Naive thymus-derived CD8-positive, alpha-beta T cell (primary cell): ENCODE results near the gene SAMSN1. TPM values are rescaled to one million over a fixed set of nuclear protein-coding genes. Genes with fewer than 3 reads are reported as not detected.

ENCODE experiments used
- ATAC-seq, 2 donors: fragments of 150-1000 bp; cut with Tn5 transposase in 1 of 2; sonication (Bioruptor Pico), chemical (Tn5 transposase) in 1 of 2; 1 replicate in 1 of 2; 2 replicates in 1 of 2; pipeline ENCODE4 v1.10.0; 2021; ENCODE audit warnings: mild to moderate bottlenecking in 2 of 2, moderate library complexity in 2 of 2
- POLR2A ChIA-PET: fragments of 350-600 bp; sonication (Branson Sonifier 250); formaldehyde crosslinking; loops from one replicate; lab custom pipeline; 2021; ENCODE audit warnings: antibody characterized with exemption; lab: Charles Lee
- DNase-seq, 10 donors: peaks; one replicate each; pipeline versions ENCODE4 v3.0.0 to v3.0.0-alpha.2; 2020 to 2022
- H3K27ac Mint-ChIP-seq, 10 donors: one replicate each; pipeline ENCODE4 v1.8.0; 2020 to 2022; ENCODE audit warnings: mild to moderate bottlenecking in 10 of 10, mixed read lengths in 10 of 10, moderate library complexity in 4 of 10, inconsistent platforms in 1 of 10
- H3K27me3 Mint-ChIP-seq, 5 donors: one replicate each; pipeline ENCODE4 v1.8.0; 2021 to 2022; ENCODE audit warnings: mixed read lengths in 5 of 5
- H3K36me3 Mint-ChIP-seq, 3 donors: one replicate each; pipeline ENCODE4 v1.8.0; 2020 to 2022; ENCODE audit warnings: mixed read lengths in 3 of 3, mild to moderate bottlenecking in 2 of 3, inconsistent platforms in 1 of 3
- H3K4me1 Mint-ChIP-seq, 4 donors: one replicate each; pipeline ENCODE4 v1.8.0; 2021 to 2022; ENCODE audit warnings: mixed read lengths in 4 of 4
- H3K4me3 Mint-ChIP-seq, 10 donors: one replicate each; pipeline ENCODE4 v1.8.0; 2020 to 2022; ENCODE audit warnings: mild to moderate bottlenecking in 10 of 10, mixed read lengths in 10 of 10, moderate library complexity in 6 of 10, inconsistent platforms in 1 of 10
- H3K9me3 Mint-ChIP-seq, 9 donors: one replicate each; pipeline ENCODE4 v1.8.0; 2020 to 2022; ENCODE audit warnings: mixed read lengths in 9 of 9, mild to moderate bottlenecking in 3 of 9, inconsistent platforms in 1 of 9, moderate library complexity in 1 of 9
- polyA plus RNA-seq, 3 donors: library from polyadenylated mRNA; unstranded; fragments of 300-500 nt; fragmentation: Illumina TruSeq; gene quantifications; one replicate each; pipeline ENCODE4 v1.2.3, GENCODE V29; 2021
- total RNA-seq, 8 experiments: library from RNA in 2 of 8; stranded (reverse) in 2 of 8; gene quantifications; one replicate each; pipeline ENCODE4 v1.2.3 and lab custom pipeline; 2021 to 2026

Gene SAMSN1
- total and polyA plus RNA-seq, 5 experiments from 2014 or later = 16.1 to 27.9 (median 23.6) TPM

DNA sequence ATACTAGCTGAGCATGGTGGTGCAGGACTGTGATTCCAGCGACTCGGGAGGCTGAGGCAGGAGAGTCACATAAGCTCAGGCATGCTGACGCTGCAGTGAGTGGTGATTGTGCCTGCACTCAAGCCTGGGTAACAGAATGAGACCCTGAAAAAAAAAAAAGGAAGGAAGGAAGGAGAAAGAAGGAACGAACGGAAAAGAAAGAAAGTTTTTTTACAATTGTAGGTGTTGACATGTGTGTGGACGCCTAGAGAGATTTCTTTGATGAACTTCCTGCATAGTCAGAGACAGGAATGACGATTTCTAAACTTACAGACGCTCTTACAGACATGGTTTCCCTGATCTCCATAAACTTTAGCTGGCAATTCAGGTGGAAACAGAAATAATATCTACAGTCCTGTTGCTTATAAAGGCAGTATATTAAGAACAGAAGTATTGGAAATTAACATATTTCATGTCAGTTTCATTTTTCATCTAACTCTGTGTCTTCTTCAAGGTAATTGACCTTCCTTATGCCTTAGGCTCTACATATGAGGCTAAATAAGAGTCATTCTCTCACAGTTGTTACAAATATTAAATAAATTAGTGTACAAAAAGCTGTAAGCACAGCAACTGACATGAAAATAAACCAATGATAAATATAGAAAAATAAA is 4.1 kb downstream of the SAMSN1 start:
- DNase-seq (peak in 4 of 10 donors; percentile 3 to 49 (median 44)), ATAC-seq (peak; percentile 64)
- Mint-ChIP-seq H3K4me3 (peak overlapping the region; percentile 83 to 98 (median 96)), H3K4me1 (peaks cover 18 to 73% (median 54%) of the 10 kb centered on the region in 4 donors), H3K27ac (peak overlapping the region; percentile 91 to 99 (median 96)), H3K9me3 (peaks cover 0 to 6% (median 0%) of the 10 kb centered on the region in 9 donors), H3K27me3 (no peaks in the 10 kb centered on the region), H3K36me3 (peaks cover 4 to 16% (median 6%) of the 10 kb centered on the region in 3 donors)
- POLR2A ChIA-PET = interaction anchor here (1.0 to 1.7 kb wide), 3 partner anchors 9 to 134 kb away, joined by 3 to 8 read pairs (median 5); no protein-coding TSS in a partner anchor

DNA sequence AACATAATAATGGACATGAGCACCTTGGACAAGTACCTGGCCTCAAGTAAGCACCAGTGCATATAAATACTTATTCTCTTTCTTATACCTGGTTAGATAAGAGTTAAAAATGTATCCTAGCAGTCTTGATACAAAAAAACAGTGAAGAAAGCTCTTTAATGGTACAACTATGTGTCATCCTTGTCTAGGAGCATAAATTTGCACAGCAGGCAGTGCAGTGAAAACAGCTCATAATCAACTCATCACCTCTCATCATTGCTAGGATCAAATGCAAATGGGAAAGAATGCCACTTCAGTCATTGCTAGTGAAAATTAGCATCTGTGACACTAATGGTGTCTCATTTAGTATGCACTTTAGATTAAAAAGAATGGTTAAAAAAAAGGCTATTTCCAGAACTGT is 7.6 kb downstream of the SAMSN1 start:
- DNase-seq = no peak
- H3K4me1 Mint-ChIP-seq = peaks cover 32 to 91% (median 70%) of the 10 kb centered on the region in 4 donors
- peaks cover 0 to 22% (median 0%) of the 10 kb centered on the region in 9 donors for H3K9me3 Mint-ChIP-seq
- POLR2A ChIA-PET = interaction anchor here (1.1 kb wide), 1 partner anchor 12 kb away, joined by 3 read pairs; no protein-coding TSS in a partner anchor
- peak overlapping the region in 2 of 10 donors; percentile 30 to 48 for H3K4me3 Mint-ChIP-seq
- ATAC-seq = no peak
- H3K27ac Mint-ChIP-seq = peak overlapping the region in 3 of 10 donors; percentile 3 to 91 (median 27)
- no peaks in the 10 kb centered on the region for H3K27me3 Mint-ChIP-seq
- peaks cover 11 to 33% (median 17%) of the 10 kb centered on the region in 3 donors for H3K36me3 Mint-ChIP-seq

DNA sequence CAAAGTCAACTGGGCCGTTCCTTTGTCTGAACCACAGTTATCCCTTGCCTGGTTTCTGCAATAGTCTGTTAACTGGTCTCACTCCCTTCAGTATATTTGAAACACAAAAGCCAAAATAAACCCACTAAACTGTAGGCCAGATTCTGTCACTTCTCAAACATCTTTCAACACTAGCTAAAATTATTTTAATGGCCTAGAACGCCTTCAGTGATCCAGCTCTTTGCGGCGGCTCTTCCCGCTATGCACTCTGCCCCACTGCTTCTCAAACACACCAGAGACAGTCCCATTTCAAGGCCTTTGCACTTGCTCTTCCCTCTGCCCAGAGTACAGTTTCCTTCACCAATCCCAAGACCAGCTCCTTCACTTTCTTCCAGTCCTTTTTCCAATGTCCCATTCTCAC is 9.2 kb downstream of the SAMSN1 start:
- ATAC-seq (no peak), DNase-seq (no peak)
- peaks cover 28 to 88% (median 67%) of the 10 kb centered on the region in 4 donors for H3K4me1 Mint-ChIP-seq
- peaks cover 11 to 36% (median 17%) of the 10 kb centered on the region in 3 donors for H3K36me3 Mint-ChIP-seq
- H3K4me3 Mint-ChIP-seq = peak overlapping the region in 1 of 10 donors; percentile 61
- H3K9me3 Mint-ChIP-seq = peaks cover 0 to 22% (median 0%) of the 10 kb centered on the region in 9 donors
- H3K27ac Mint-ChIP-seq = peak overlapping the region in 4 of 10 donors; percentile 5 to 83 (median 54)
- POLR2A ChIA-PET = interaction anchor here (0.6 kb wide), 1 partner anchor 922 kb away, joined by 4 read pairs; no protein-coding TSS in a partner anchor
- no peaks in the 10 kb centered on the region for H3K27me3 Mint-ChIP-seq

DNA sequence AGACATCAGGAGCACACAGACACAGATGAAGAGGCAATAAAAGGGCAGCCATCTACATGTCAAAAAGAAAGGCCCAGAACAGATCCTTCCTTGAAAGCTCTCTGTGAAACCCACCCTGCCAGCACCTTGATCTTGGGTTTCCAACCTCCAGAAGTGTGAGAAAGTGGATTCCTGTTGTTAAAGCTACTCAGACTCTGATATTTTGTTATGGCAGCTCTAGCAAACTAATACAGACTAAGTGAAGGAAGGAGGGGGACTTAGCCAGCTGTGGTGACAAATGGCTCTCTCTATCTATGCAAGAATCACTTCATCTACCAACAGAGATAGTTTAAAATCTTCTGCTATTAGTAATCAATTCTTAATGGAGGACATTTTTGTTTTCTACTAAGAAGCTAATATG is 10.4 kb downstream of the SAMSN1 start:
- peak overlapping the region in 3 of 10 donors; percentile 18 to 94 (median 40) for H3K27ac Mint-ChIP-seq
- no peaks in the 10 kb centered on the region for H3K27me3 Mint-ChIP-seq
- POLR2A ChIA-PET = no interaction called here
- no peak for DNase-seq
- H3K4me3 Mint-ChIP-seq = no peak overlapping the region
- H3K4me1 Mint-ChIP-seq = peaks cover 26 to 84% (median 66%) of the 10 kb centered on the region in 4 donors
- ATAC-seq = no peak
- H3K9me3 Mint-ChIP-seq = peaks cover 0 to 22% (median 0%) of the 10 kb centered on the region in 9 donors
- H3K36me3 Mint-ChIP-seq = peaks cover 11 to 37% (median 17%) of the 10 kb centered on the region in 3 donors

DNA sequence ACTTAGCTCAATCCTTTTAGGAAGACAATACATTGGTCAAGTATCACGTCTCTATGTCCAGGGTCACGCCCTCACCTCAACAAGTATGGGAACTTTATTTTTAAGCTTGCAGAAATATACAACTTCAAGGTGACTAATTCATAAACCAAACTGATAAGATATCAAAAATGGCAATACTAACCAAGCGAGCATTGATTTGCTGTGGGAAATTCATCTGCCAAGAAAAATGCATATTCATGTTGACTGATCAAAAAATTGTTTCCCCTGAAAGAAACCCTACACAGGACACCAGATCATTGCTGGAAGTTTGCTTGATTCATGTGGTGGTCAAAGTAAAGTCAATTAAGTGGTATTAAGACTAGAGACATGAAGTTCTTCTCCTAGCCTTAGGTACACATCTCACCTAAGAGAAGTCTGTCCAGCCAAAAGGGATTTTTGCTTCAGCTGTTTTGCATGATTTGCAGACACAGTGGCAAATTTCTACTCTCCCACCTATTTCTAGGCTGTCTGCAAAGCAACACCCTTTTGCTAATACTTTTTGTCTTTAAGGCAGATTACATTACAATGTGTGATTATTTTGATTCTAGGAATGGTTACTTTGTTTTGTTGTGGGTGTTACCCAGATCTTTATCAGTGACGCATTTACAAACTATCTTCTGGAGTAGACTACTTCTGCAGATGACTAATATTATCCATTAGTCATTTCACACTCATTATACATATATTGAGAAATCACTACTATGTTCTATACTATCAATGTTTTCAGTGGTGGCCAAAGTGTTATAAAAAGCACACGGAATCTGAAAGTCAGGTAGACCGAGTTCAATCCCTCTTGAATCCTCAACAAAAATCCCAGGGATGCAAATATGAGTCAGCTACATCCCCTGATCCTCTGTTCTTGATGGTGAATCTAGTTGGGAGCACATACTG is 12.4 kb downstream of the SAMSN1 start:
- H3K36me3 Mint-ChIP-seq = peaks cover 11 to 34% (median 14%) of the 10 kb centered on the region in 3 donors
- peaks cover 24 to 78% (median 58%) of the 10 kb centered on the region in 4 donors for H3K4me1 Mint-ChIP-seq
- POLR2A ChIA-PET = interaction anchor here (1.1 kb wide), 1 partner anchor 8 kb away, joined by 3 read pairs; no protein-coding TSS in a partner anchor
- H3K27ac Mint-ChIP-seq = peak overlapping the region; percentile 24 to 97 (median 86)
- ATAC-seq (peak; percentile 57 to 74), DNase-seq (peak in 2 of 10 donors; percentile 32 to 58)
- H3K27me3 Mint-ChIP-seq = no peaks in the 10 kb centered on the region
- peaks cover 0 to 22% (median 0%) of the 10 kb centered on the region in 9 donors for H3K9me3 Mint-ChIP-seq
- peak overlapping the region; percentile 22 to 86 (median 52) for H3K4me3 Mint-ChIP-seq

DNA sequence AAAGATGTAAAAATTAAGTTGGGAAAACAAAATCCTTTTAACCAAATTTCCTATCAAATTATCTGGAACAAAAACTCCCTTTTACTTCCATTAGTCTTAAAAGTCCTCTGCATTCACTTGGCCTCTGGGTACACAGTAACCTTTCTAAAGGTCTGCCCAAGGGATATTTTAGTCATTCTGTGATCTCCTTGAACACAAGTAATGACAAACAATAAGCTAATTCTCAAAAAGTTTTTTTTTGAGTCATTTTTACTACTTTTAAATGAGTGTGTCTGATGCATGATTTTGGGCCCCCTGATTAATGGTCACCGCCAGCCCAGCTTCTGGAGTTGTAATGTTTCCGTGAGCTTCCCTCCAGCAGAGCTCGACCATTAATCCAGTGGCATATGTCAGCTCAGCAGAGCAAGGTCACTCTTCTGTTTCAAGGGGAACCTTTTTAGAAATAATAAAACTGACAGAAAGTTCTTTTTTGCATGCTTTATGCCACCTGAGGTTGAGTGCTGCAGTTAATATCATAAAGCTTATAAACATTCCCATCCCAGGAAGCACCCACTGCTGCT is 14.3 kb downstream of the SAMSN1 start:
- Mint-ChIP-seq H3K27me3 (no peaks in the 10 kb centered on the region), H3K36me3 (peaks cover 6 to 24% (median 10%) of the 10 kb centered on the region in 3 donors), H3K4me1 (peaks cover 24 to 78% (median 58%) of the 10 kb centered on the region in 4 donors), H3K4me3 (no peak overlapping the region), H3K9me3 (peaks cover 0 to 17% (median 0%) of the 10 kb centered on the region in 9 donors), H3K27ac (peak overlapping the region in 3 of 10 donors; percentile 48 to 73 (median 67))
- ATAC-seq (no peak), DNase-seq (no peak)
- POLR2A ChIA-PET = no interaction called here

DNA sequence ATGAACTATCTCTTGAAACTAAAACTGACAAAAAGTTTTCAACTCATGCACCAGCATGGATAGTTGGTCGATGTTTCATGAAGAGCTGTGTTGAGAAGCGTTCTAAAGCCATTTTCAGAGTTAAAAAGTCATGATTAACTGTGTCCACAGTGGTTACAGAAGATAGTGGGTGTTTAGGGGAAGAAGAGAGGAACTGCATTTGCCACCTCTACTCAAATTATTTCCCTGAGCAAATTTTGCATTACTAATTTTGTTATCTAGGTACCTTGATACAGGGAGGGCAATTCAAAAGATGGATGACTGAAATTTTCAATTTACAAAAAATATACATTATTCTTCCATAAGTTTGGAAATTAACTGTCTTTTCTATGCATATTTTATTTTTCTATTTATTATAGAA is 15.5 kb downstream of the SAMSN1 start:
- Mint-ChIP-seq H3K4me1 (peaks cover 24 to 80% (median 60%) of the 10 kb centered on the region in 4 donors), H3K27ac (peak overlapping the region in 2 of 10 donors; percentile 14 to 49), H3K27me3 (no peaks in the 10 kb centered on the region), H3K36me3 (peaks cover 1 to 15% (median 6%) of the 10 kb centered on the region in 3 donors), H3K4me3 (no peak overlapping the region), H3K9me3 (peaks cover 0 to 12% (median 0%) of the 10 kb centered on the region in 9 donors)
- no peak for DNase-seq
- POLR2A ChIA-PET = no interaction called here
- ATAC-seq = no peak

DNA sequence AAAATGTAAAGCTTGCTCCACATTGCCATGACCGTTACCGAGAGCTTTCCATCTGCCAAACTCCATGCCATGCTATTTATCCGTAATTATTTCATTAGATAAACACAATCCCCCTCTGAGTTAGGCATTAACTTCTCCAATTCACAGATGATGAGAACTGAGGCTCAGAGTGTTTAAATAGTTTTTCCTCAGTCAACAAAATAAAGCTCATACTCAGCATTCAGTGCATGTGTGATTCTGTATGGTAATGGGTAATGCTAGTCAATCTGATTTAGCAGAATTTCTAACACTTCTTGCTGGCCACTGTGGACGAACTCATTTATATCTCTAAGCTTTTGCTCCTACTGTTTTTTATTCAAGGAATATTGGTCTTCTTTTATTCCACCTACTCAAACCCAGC is 17.3 kb downstream of the SAMSN1 start:
- DNase-seq (no peak), ATAC-seq (no peak)
- POLR2A ChIA-PET = no interaction called here
- peak overlapping the region in 3 of 10 donors; percentile 11 to 57 (median 28) for H3K27ac Mint-ChIP-seq
- H3K9me3 Mint-ChIP-seq = no peaks in the 10 kb centered on the region
- H3K4me1 Mint-ChIP-seq = peaks cover 11 to 74% (median 51%) of the 10 kb centered on the region in 4 donors
- peak overlapping the region in 2 of 10 donors; percentile 11 to 34 for H3K4me3 Mint-ChIP-seq
- H3K27me3 Mint-ChIP-seq = no peaks in the 10 kb centered on the region
- peaks cover 0 to 9% (median 0%) of the 10 kb centered on the region in 3 donors for H3K36me3 Mint-ChIP-seq

DNA sequence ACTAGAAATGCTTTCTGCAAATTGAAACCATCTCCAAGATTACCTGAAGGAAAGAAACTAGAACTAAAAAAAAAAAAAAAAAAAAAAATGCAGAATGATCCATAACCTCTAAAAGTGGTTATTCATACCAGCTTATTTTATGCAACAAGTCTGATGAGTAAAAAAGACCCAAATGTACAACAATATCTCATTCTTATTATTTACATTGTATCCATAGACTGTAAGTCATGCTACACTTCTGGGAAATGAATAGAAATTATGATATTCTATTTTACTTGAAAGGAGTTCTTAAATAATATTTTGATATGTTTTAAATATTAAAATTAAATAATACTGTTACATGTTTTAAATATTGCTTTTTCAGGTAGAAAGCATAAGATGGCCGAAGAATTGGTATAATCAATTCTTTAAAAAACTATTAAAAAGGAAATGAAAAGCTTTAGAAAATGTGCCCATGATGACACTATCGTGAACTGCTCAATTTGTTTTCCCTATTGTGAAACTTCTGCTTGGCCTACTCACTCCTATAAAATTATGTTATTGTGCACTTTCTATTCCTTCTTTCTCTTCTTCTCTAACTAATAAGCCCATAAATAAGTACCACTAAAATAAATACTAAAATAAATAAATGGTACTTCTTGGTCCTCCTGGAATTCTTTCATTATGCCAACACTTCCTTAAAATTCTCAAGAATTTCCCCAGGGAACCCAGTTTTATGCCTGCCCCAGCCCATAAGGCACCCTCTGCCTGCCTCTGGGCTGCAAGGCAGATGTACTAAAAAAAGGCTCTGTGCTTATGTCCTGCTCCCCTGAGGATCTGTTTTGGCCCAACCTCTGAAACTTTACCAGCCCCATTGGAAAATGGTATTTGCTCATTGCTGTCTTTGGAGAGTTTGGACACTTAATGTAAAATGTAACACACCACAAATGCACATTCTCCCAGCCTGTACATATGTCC is 18.1 kb downstream of the SAMSN1 start:
- no peaks in the 10 kb centered on the region for H3K9me3 Mint-ChIP-seq
- POLR2A ChIA-PET = no interaction called here
- ATAC-seq (no peak), DNase-seq (no peak)
- H3K4me1 Mint-ChIP-seq = peaks cover 15 to 76% (median 53%) of the 10 kb centered on the region in 4 donors
- no peaks in the 10 kb centered on the region for H3K27me3 Mint-ChIP-seq
- H3K27ac Mint-ChIP-seq = peak overlapping the region in 3 of 10 donors; percentile 5 to 57 (median 31)
- H3K36me3 Mint-ChIP-seq = peaks cover 0 to 9% (median 0%) of the 10 kb centered on the region in 3 donors
- peak overlapping the region in 7 of 10 donors; percentile 14 to 47 (median 42) for H3K4me3 Mint-ChIP-seq

DNA sequence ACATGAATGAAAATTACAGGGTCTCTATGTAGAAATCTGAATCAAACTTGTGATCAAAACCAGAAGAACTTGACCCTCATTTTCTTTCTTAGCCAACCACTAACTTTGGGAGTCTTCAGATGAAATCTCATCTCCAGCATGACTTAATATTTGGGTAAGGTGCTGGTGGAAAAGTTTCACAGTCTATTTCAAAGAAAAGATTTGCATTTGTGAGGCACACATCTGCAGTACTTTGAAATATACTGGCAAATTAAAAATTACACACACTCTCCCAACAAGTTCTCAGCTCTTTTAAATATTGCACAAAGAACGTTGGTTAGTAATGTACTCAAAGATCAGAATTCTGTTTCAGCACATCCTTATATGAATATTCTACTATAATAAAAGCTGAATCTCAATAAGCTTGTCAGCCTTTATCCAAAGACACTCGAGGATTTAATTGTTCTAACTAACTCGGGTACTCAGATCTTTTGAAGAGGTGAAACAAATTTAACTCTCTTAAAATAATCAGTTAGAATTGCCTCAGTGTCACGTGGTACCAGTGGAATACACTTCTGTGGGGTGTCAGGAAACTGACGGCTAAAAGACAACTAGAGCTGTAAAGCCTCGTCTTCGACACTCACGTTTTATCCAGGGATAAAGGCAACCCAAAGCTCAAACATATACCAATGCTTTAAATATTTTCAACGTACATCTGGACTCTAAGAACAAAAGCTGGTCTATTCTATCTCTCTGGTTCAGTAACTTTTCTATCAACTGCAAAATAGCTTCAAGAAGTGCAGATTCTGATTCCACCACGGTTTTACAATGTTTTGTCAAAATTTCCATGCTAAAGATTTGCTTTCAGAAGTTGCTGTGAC is 19.0 kb downstream of the SAMSN1 start:
- peaks cover 0 to 7% (median 0%) of the 10 kb centered on the region in 3 donors for H3K36me3 Mint-ChIP-seq
- POLR2A ChIA-PET = no interaction called here
- H3K4me1 Mint-ChIP-seq = peaks cover 15 to 79% (median 53%) of the 10 kb centered on the region in 4 donors
- no peaks in the 10 kb centered on the region for H3K9me3 Mint-ChIP-seq
- no peak for DNase-seq
- H3K4me3 Mint-ChIP-seq = peak overlapping the region in 7 of 10 donors; percentile 14 to 47 (median 42)
- no peaks in the 10 kb centered on the region for H3K27me3 Mint-ChIP-seq
- ATAC-seq = no peak
- peak overlapping the region in 5 of 10 donors; percentile 5 to 57 (median 25) for H3K27ac Mint-ChIP-seq
